ENCODE results near the gene AURKAIP1. TPM values are rescaled to one million over a fixed set of nuclear protein-coding genes. Genes with fewer than 3 reads are reported as not detected.

Gene AURKAIP1
- total and polyA plus RNA-seq, 9 of the 15 experiments (the other 6 are each of a cell fraction or from before 2014, with no cell fraction given) = 7.8 to 478 (median 92.0) TPM

GRCh38 chr1:1348420-1349255 is 26.4 kb downstream of the AURKAIP1 start (continued):
- TF ChIP-seq ZNF609 (CRISPR knock-in tag; IDR thresholded peaks at IDR 0.05; ENCODE audit: borderline replicate concordance) = no peak
- TF ChIP-seq SMAD3 (CRISPR knock-in tag; conservative IDR thresholded peaks at IDR 0.05) = no peak
- peak; percentile 49 for TF ChIP-seq SIN3B (IDR thresholded peaks at IDR 0.05; ENCODE audit: low read depth)
- peak; percentile 24; the same call in 1 of the 2 replicates for TF ChIP-seq ATF7 (IDR thresholded peaks at IDR 0.05)
- 0 out of 2 replicates have a peak, but pooled peaks have one; percentile 2 for TF ChIP-seq POLR2A (conservative IDR thresholded peaks at IDR 0.05)
- TF ChIP-seq NONO (IDR thresholded peaks at IDR 0.05; ENCODE audit: low read depth in 2 of 2, low read length in 1 of 2) = 0 out of 4 replicates have a peak, but pooled peaks of 1 of the 2 experiments have one; percentile 70
- no peak for TF ChIP-seq ZNF41 (CRISPR knock-in tag; conservative IDR thresholded peaks at IDR 0.05)
- TF ChIP-seq CBX5 (IDR thresholded peaks at IDR 0.05; ENCODE audit: borderline replicate concordance, low read depth) = no peak
- no peak for TF ChIP-seq PHB2 (IDR thresholded peaks at IDR 0.05; ENCODE audit: low read depth)
- TF ChIP-seq SIN3A (IDR thresholded peaks at IDR 0.05; ENCODE audit: borderline replicate concordance in 2 of 2, control insufficient read depth in 1 of 2, low read depth in 2 of 2, low read length in 2 of 2) = peak; percentile 27 to 56; a peak in 1 of 4 replicates
- TF ChIP-seq ZNF395 (CRISPR knock-in tag; IDR thresholded peaks at IDR 0.05) = no peak
- TF ChIP-seq MBD2 (IDR thresholded peaks at IDR 0.05; ENCODE audit: borderline replicate concordance, low read depth) = no peak
- TF ChIP-seq ZBTB12 (CRISPR knock-in tag; IDR thresholded peaks at IDR 0.05) = no peak
- TF ChIP-seq IRF2 (CRISPR knock-in tag; IDR thresholded peaks at IDR 0.05) = no peak
- no peak for TF ChIP-seq SFPQ (IDR thresholded peaks at IDR 0.05; ENCODE audit: low read depth, low read length)
- no peak for TF ChIP-seq ZNF124 (CRISPR knock-in tag; IDR thresholded peaks at IDR 0.05)
- TF ChIP-seq ZNF785 (CRISPR knock-in tag; IDR thresholded peaks at IDR 0.05) = no peak

Data from K562 (cell line).